ENCODE results near the gene SCYGR3. TPM values are rescaled to one million over a fixed set of nuclear protein-coding genes. Genes with fewer than 3 reads are reported as not detected.

SCYGR3 gene
- total and polyA plus RNA-seq, 8 donors, result not detected

GRCh38 chr2:227627769-227628168 is 13.1 kb upstream of the SCYGR3 start:
- intact Hi-C loops (cut with DNase I; ENCODE audit: low total_unique reads), result no loop called here
- whole genome bisulfite sequencing, 5 donors, result 73 to 86% (median 85%) methylated on average over 3 of the region's 3 CpGs
- H3K4me3 ChIP-seq, result no peak overlapping the region
- DNase-seq, result no peak
- H3K36me3 ChIP-seq, result no peaks in the 10 kb centered on the region
- H3K27ac ChIP-seq, result no peak overlapping the region
- H3K27me3 ChIP-seq, result peaks cover 0 to 13% (median 0%) of the 10 kb centered on the region in 3 donors
- H3K9me3 ChIP-seq, result no peaks in the 10 kb centered on the region
- no peaks in the 10 kb centered on the region for H3K4me1 ChIP-seq
- TF ChIP-seq POLR2AphosphoS5 (IDR thresholded peaks at IDR 0.05), result no peak
- no peak for TF ChIP-seq EP300 (IDR thresholded peaks at IDR 0.05)
- no peak for TF ChIP-seq POLR2A (IDR thresholded peaks at IDR 0.05)
- TF ChIP-seq CTCF (IDR thresholded peaks at IDR 0.05), result no peak

GRCh38 chr2:227626580-227627151 is 12.0 kb upstream of the SCYGR3 start:
- Histone ChIP-seq H3K27ac (no peak overlapping the region), H3K4me1 (no peaks in the 10 kb centered on the region), H3K27me3 (peaks cover 0 to 13% (median 0%) of the 10 kb centered on the region in 3 donors), H3K4me3 (no peak overlapping the region), H3K9me3 (no peaks in the 10 kb centered on the region), H3K36me3 (no peaks in the 10 kb centered on the region)
- 90 to 97% (median 91%) methylated on average over 10 of the region's 10 CpGs for WGBS, 5 donors
- intact Hi-C loops (cut with DNase I; ENCODE audit: low total_unique reads), result no loop called here
- no peak for DNase-seq
- TF ChIP-seq EP300 (IDR thresholded peaks at IDR 0.05) (no peak), POLR2AphosphoS5 (IDR thresholded peaks at IDR 0.05) (no peak), POLR2A (IDR thresholded peaks at IDR 0.05) (no peak), CTCF (IDR thresholded peaks at IDR 0.05) (no peak)

DNA sequence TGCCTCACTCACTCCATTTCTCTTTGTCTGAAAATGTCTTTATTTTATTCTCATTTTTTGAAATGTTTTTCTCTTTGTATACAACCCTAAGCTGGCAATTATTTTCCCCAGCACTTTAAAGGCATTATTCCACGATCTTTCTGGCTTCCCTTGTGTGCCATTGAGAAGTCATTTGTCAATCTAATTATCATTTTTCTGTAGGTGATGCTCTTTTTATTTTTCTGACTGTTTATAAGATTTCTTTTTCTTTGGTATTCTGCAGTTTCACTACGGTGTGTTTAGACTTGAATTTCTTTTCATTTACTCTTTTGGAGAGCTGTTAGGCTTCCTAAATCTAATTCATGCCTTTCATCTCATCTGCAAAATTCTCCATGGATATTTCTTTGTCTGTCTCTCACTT is 10.8 kb upstream of the SCYGR3 start:
- Histone ChIP-seq H3K9me3 (no peaks in the 10 kb centered on the region), H3K27me3 (peaks cover 0 to 7% (median 0%) of the 10 kb centered on the region in 3 donors), H3K4me3 (no peak overlapping the region), H3K27ac (no peak overlapping the region), H3K36me3 (no peaks in the 10 kb centered on the region), H3K4me1 (no peaks in the 10 kb centered on the region)
- TF ChIP-seq EP300 (IDR thresholded peaks at IDR 0.05), result no peak
- TF ChIP-seq CTCF (IDR thresholded peaks at IDR 0.05), result no peak
- no peak for TF ChIP-seq POLR2AphosphoS5 (IDR thresholded peaks at IDR 0.05)
- no peak for TF ChIP-seq POLR2A (IDR thresholded peaks at IDR 0.05)
- 47 to 70% (median 57%) methylated on average over 2 of the region's 2 CpGs for WGBS, 5 donors
- DNase-seq, result no peak
- intact Hi-C loops (cut with DNase I; ENCODE audit: low total_unique reads), result no loop called here

GRCh38 chr2:227623226-227623625 is 8.6 kb upstream of the SCYGR3 start:
- H3K36me3 ChIP-seq, result no peaks in the 10 kb centered on the region
- intact Hi-C loops (cut with DNase I; ENCODE audit: low total_unique reads), result no loop called here
- DNase-seq, result no peak
- H3K4me1 ChIP-seq, result no peaks in the 10 kb centered on the region
- H3K27ac ChIP-seq, result no peak overlapping the region
- TF ChIP-seq EP300 (IDR thresholded peaks at IDR 0.05), result no peak
- TF ChIP-seq POLR2AphosphoS5 (IDR thresholded peaks at IDR 0.05), result no peak
- no peak for TF ChIP-seq POLR2A (IDR thresholded peaks at IDR 0.05)
- TF ChIP-seq CTCF (IDR thresholded peaks at IDR 0.05), result no peak
- no peak overlapping the region for H3K4me3 ChIP-seq
- H3K27me3 ChIP-seq, result no peaks in the 10 kb centered on the region
- no peaks in the 10 kb centered on the region for H3K9me3 ChIP-seq

Data from stomach (tissue), 9 donors.